T-helper 17 cell (primary cell): ENCODE measurements around the gene CLSTN2. TPM values are rescaled to one million over a fixed set of nuclear protein-coding genes. Genes with fewer than 3 reads are reported as not detected.

Experiments
- ATAC-seq: fragments of 150-1000 bp; cut with Tn5 transposase; 2 replicates; pipeline ENCODE4 v1.10.0; 2021; ENCODE audit warnings: mild to moderate bottlenecking, moderate library complexity
- DNase-seq, 3 donors: peaks; one replicate each; pipeline versions ENCODE4 v3.0.0 to v3.0.0-alpha.2; 2020 to 2021
- H3K9me3 ChIP-seq: one replicate; pipeline ENCODE4 v1.7.0; 2013; ENCODE audit warnings: low read length, mild to moderate bottlenecking; ENCODE audit not compliant: control insufficient read depth, poor library complexity, severe bottlenecking
- H3K27ac Mint-ChIP-seq: one replicate; pipeline ENCODE4 v1.8.0; 2022; ENCODE audit warnings: mild to moderate bottlenecking, moderate library complexity, mixed read lengths
- H3K27me3 Mint-ChIP-seq: one replicate; pipeline ENCODE4 v1.8.0; 2022; ENCODE audit warnings: mixed read lengths
- H3K36me3 Mint-ChIP-seq: one replicate; pipeline ENCODE4 v1.8.0; 2022; ENCODE audit warnings: low read depth, mixed read lengths
- H3K4me1 Mint-ChIP-seq: one replicate; pipeline ENCODE4 v1.8.0; 2022; ENCODE audit warnings: mild to moderate bottlenecking, mixed read lengths
- H3K4me3 Mint-ChIP-seq: one replicate; pipeline ENCODE4 v1.8.0; 2022; ENCODE audit warnings: mild to moderate bottlenecking, moderate library complexity, mixed read lengths
- total RNA-seq, 4 donors: library from RNA in 2 of 4; stranded (reverse) in 2 of 4; gene quantifications; one replicate each; pipeline ENCODE4 v1.2.3 and lab custom pipeline; 2022 to 2026

CLSTN2 gene
- total RNA-seq, result not detected
- total RNA-seq (lab: John Stamatoyannopoulos, UW), result 0.23 to 0.46 reads per million in 2 donors

DNA sequence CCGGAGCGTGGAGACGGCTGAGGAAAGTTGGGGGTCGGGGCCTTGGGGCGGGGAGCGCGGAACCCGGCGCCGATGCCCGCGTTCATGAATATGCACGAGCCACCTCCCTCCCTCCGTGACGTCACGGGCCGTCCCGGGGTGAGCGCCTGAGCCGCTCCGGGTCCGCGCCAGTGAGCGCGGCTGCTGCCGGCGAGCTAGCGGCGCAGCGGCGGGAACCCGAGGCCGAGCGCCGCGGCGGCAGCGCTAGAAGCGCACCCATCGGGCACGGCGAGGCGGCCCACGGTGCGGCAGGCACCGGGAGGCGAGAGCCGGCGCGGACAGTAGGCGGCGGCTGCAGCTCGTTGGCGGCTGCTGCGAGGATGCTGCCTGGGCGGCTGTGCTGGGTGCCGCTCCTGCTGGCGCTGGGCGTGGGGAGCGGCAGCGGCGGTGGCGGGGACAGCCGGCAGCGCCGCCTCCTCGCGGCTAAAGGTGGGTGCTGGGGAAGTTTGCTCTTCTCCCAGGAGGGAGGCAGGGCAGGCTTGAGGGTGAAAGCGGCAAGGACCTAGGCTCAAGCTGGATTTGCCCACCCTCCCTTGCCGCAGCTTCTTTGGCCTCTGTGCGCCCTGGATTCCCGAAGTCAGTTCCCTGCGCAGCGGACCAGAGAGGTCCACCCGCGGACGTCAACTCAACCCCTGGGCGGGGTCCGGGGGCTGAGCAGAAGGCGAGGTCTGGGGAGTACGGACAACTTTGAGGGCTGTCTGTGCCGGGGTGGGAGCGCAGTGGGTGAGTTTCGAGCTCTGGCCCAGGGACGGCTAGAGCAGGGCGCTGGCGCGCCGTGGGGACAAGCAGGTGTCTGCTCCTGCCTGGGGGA lies at the start of gene CLSTN2:
Gene CLSTN2 (plus strand): TSS at position 170 of the 850 bp plus-strand sequence.
- ATAC-seq, result no peak
- peaks cover 3% of the 10 kb centered on the region for H3K9me3 ChIP-seq
- peaks cover 4% of the 10 kb centered on the region for H3K36me3 Mint-ChIP-seq
- H3K27ac Mint-ChIP-seq, result no peak within 1 kb of the TSS
- no peak for DNase-seq
- H3K4me3 Mint-ChIP-seq, result peak within 1 kb of the TSS; percentile 67
- H3K27me3 Mint-ChIP-seq, result peaks cover 59% of the 10 kb centered on the region
- peaks cover 5% of the 10 kb centered on the region for H3K4me1 Mint-ChIP-seq

DNA sequence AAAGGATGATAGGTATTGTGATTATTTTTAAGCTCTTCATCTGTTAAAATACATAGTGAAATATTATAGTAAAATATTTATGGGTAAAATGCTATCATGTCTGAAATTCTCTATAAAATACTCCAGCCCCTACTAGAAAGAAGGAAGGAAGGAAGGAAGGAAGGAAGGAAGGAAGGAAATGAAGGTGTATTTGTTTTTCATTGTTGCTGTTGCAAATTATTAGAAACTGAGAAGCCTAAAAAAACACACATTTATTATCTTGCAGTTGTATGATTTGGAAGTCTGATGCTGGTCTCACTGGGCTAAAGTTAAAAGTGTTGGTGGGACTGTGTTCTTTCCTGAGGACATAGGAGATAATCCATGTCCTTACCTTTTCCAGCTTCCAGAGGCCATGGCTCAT lies 47.6 kb upstream of the CLSTN2 start:
- Mint-ChIP-seq H3K36me3 (no peaks in the 10 kb centered on the region), H3K4me1 (no peaks in the 10 kb centered on the region), H3K27ac (no peak overlapping the region), H3K27me3 (no peaks in the 10 kb centered on the region), H3K4me3 (no peak overlapping the region)
- ATAC-seq, result no peak
- no peaks in the 10 kb centered on the region for H3K9me3 ChIP-seq
- DNase-seq, result no peak

DNA sequence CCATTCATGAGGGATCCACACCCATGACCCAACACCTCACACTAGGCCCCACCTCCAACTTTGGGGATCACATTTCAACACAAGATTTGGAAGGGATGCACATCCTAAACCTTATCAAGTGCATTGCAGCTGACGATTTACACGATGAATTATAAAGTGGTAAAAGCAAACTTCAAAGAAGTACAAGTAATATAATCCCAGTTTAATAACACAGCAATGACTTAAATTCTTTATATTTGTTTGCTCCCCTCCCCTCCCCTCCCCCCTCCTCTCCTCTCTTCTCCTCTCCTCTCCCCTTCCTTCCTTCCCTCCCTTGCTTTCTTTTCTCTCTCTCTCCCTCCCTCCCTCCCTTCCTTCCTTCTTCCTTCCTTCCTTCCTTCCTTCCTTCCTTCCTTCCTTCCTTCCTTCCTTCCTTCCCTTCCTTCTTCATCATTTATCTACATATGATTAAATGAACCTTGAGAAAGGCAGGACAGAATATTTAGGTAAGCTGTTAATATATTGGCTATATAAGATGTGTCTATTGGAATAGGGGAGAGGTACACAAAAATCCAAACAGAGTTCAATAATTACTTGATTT lies 46.3 kb upstream of the CLSTN2 start:
- H3K9me3 ChIP-seq, result no peaks in the 10 kb centered on the region
- H3K27ac Mint-ChIP-seq, result no peak overlapping the region
- no peaks in the 10 kb centered on the region for H3K27me3 Mint-ChIP-seq
- no peaks in the 10 kb centered on the region for H3K4me1 Mint-ChIP-seq
- H3K4me3 Mint-ChIP-seq, result no peak overlapping the region
- DNase-seq (no peak), ATAC-seq (no peak)
- no peaks in the 10 kb centered on the region for H3K36me3 Mint-ChIP-seq

DNA sequence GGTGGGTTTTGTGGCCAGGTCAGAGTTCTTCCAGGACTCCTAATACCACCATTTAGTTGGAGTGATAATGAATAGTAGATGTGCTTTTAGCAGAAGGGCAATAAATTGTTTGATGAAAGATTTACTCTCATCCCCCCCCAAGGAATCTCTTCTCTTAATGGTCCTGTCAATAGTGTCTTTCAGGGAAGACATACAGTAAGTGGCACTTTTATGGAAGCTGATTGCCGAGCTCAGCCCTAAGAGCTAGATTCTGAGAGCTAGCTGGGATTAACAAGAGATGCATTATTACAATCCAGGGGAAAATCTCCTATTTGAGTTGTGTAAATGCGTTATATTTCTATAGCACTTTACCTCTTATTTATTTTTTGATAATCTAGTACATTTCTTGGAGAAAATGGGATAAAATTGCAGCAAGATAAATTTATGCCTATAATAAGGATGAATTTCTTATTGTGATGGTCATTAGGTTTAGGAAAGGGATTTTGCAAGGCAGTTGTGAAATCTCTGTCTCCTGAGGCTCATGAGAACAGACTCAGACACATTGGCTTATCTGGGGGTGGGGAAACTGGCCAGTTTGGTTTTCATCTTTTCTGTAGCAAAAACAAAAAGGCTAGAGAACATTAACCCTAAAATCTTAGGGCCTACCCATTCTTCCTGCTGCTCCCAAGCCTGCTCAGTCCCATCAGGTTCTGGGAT lies 41.6 kb upstream of the CLSTN2 start:
- H3K4me3 Mint-ChIP-seq, result no peak overlapping the region
- H3K9me3 ChIP-seq, result no peaks in the 10 kb centered on the region
- no peak for ATAC-seq
- no peaks in the 10 kb centered on the region for H3K4me1 Mint-ChIP-seq
- no peak for DNase-seq
- no peaks in the 10 kb centered on the region for H3K27me3 Mint-ChIP-seq
- no peaks in the 10 kb centered on the region for H3K36me3 Mint-ChIP-seq
- H3K27ac Mint-ChIP-seq, result no peak overlapping the region

DNA sequence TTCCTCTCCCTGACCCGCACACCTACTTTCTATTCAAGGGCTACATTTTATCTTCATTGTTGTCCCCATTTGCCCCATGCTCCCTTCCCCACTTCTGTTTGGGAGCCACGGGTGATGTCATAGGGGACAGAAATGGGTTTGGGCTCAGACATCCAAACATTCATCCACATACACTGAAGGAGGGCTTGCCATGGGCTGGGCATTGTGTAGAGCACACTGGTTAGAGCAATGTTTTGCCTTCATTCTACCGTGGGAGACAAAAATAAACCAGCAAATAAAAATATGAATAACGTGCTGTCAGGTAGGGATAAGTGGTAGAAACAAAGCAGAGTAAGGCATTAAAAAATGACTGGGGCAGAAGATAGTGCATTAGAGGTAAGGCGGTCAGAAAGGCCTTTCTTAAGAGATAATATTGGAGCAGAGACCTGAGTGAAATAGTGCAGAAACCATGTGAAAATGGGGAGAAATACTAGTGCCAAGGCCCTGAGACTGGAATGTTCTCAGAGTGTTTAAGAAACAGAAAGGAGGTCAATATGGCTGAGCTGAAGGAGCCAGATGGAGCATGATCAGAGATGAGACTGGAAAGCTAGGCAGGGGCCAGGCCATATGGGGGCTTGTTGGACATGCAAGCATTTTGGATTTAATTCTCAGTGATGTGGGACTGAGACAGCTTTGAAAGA lies 40.9 kb upstream of the CLSTN2 start:
- Mint-ChIP-seq H3K27me3 (no peaks in the 10 kb centered on the region), H3K36me3 (no peaks in the 10 kb centered on the region), H3K27ac (no peak overlapping the region), H3K4me1 (no peaks in the 10 kb centered on the region), H3K4me3 (no peak overlapping the region)
- DNase-seq (no peak), ATAC-seq (no peak)
- H3K9me3 ChIP-seq, result no peaks in the 10 kb centered on the region

DNA sequence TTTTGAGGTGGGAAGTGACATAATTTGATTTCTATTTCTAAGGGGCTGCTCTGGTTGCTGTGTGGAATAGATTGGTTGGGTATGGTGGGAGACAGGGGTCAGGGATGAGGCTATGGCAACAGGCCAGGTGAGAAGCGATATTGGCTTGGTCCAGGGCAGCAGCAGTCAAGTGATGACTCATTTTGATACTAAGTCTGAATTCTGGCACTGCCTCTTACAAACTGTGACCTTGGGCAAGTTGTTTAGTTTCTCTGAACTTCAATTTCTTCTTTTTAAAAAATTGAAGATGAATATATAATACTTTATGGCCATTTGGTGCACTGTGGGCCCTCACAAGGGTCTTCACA lies 40.4 kb upstream of the CLSTN2 start:
- Mint-ChIP-seq H3K36me3 (no peaks in the 10 kb centered on the region), H3K4me1 (no peaks in the 10 kb centered on the region), H3K27me3 (no peaks in the 10 kb centered on the region)

DNA sequence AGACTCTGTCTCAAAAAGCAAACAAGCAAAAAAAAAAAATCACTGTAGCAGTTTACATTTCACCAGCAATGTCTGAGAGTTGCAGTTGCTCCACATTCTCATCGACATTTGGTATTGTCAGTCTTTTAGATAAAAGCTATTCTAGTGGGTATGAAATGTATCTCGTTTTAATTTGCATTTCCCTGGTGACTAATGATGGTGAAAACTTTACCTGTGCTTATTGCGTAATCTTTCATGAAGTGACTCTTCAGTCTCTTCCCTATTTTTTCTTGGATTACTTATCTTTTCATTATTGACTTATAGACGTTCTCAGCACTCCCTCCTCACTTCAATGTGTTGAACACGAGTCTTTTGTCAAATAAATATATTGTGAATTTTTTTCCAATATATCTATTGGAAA lies 37.2 kb upstream of the CLSTN2 start:
- H3K27ac Mint-ChIP-seq, result no peak overlapping the region
- no peaks in the 10 kb centered on the region for H3K4me1 Mint-ChIP-seq
- no peaks in the 10 kb centered on the region for H3K36me3 Mint-ChIP-seq
- no peak for ATAC-seq
- no peak for DNase-seq
- H3K27me3 Mint-ChIP-seq, result no peaks in the 10 kb centered on the region
- no peaks in the 10 kb centered on the region for H3K9me3 ChIP-seq
- H3K4me3 Mint-ChIP-seq, result no peak overlapping the region

More for the DNA sequence above, 40.4 kb upstream of the CLSTN2 start:
- ATAC-seq, result no peak
- Mint-ChIP-seq H3K27ac (no peak overlapping the region), H3K4me3 (no peak overlapping the region)
- DNase-seq, result no peak
- H3K9me3 ChIP-seq, result no peaks in the 10 kb centered on the region

DNA sequence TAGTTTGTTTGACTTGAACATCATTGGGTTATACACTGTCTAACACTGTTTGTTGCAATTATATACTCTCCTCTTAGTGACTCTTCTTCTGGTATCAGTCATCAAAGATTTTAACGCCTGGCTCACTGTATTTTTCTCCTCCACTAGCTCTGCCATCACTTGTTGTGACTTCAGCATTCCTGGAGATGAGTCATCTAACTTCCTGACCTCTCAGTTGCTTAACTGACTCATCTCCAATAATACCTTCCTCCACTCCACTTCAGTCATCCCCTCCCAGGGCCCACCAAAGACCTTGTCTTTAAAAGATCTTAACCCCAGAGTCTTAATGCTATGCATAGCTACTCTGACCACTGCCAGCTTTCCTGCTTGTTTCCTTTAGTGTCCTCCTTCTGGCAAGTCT lies 28.6 kb upstream of the CLSTN2 start:
- Mint-ChIP-seq H3K4me1 (no peaks in the 10 kb centered on the region), H3K27ac (no peak overlapping the region), H3K27me3 (no peaks in the 10 kb centered on the region), H3K36me3 (no peaks in the 10 kb centered on the region), H3K4me3 (no peak overlapping the region)
- no peaks in the 10 kb centered on the region for H3K9me3 ChIP-seq
- no peak for ATAC-seq
- DNase-seq, result no peak

DNA sequence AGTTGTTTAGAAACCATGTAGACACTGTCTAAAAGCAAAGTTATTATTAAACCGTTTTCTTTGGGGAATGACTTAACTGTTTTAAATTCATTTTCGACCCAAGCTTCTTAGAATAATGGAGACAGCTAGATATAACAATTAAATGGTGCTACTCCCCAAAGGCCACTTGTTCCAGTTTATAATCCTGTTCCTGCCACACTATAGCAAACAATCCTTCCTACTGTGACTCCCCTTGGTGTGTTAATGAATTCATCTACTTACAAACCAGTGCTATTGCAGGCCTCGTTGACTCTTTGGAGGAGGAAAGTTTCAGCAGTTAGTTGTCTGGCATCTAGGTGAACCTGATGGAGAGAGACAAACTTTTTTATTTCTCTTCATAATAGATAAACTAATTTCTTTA lies 25.2 kb upstream of the CLSTN2 start:
- H3K9me3 ChIP-seq, result no peaks in the 10 kb centered on the region
- H3K36me3 Mint-ChIP-seq, result no peaks in the 10 kb centered on the region
- DNase-seq (no peak), ATAC-seq (no peak)
- H3K4me3 Mint-ChIP-seq, result no peak overlapping the region
- no peak overlapping the region for H3K27ac Mint-ChIP-seq
- H3K4me1 Mint-ChIP-seq, result no peaks in the 10 kb centered on the region
- no peaks in the 10 kb centered on the region for H3K27me3 Mint-ChIP-seq

DNA sequence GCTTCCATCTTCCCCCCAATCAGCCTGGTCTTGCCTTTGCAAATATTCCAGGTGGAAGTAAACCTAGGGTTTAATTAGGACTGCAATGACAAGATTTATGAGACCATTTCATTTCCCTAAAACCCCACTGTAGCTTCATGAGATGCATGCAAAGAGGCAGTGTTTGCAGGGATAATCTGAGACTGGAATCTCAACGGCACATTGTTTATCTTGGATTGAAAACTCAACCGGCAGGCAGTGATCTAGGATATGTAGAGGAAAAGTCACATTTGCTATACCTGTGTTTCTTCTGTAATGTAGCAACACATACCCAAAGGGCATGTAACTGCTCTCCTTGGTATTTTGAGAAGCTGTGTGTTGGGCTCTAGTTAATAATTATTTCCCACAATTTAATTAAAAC lies 18.7 kb upstream of the CLSTN2 start:
- ATAC-seq, result no peak

DNA sequence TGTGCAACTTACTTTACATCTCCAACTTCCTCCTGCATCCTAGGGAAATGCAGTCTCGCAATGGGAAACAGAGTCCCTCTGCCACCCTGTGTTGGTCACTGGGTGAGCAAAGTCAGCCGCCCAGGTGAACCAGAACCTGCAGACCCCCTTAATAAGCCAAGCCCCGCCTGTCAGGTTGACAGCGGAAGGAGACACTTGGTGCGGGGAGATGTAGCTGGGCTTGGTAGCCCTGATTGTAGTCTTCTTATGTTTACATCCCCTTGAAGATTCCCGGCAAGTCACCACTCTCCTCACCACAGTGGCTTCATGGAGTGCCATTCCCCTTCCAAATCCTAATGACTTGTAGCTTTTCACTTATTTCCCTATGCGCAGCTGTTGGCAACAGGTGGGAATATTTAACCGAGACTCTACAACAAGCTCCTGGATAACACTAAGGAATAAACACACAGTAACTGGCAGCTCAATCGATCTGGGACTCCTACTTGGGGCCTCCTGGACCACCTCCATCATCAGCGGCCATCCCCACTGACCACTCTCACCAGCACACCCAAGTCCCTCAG lies 17.7 kb upstream of the CLSTN2 start:
- ATAC-seq, result no peak
- no peaks in the 10 kb centered on the region for H3K27me3 Mint-ChIP-seq

More for the DNA sequence above, 18.7 kb upstream of the CLSTN2 start:
- Mint-ChIP-seq H3K27me3 (no peaks in the 10 kb centered on the region), H3K4me3 (no peak overlapping the region), H3K36me3 (no peaks in the 10 kb centered on the region), H3K27ac (no peak overlapping the region), H3K4me1 (no peaks in the 10 kb centered on the region)
- no peak for DNase-seq
- no peaks in the 10 kb centered on the region for H3K9me3 ChIP-seq

DNA sequence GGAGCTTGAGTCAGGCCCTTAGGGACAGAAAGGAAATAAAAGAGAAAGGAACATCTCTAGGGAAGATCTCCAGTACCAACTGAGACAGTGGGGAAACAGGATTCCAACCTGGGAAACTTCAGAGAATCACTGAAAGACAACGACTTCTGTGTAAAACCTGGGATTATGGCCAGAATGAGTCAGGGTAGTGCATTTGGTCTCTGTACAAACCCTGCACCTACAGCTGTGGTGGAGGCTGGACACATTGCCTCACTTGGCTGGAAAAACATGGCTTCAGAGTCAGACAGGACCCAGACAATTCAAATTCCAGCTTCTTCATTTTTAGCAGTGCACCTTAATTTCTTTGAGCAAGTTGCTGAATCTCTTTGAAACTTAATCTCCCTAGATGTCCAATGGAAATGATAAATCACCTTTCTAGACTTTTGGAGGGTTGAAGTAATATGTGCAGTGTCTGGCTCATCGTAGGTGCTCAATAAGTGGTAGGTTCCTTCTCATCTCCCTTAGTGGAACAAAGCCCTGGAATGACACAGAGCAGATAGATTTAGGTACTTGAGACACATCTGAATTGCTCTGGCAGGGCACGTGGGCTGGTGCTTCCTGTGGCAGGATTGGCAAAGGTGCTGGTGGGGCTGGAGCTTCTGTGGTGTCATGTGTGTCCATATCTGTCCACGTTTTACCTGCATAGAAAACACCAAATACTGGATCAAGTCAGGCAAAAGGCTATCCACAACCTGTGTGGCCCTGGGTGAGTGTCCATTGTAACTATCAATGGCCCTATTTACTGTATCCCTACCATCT lies 6.1 kb upstream of the CLSTN2 start:
- Mint-ChIP-seq H3K27ac (no peak overlapping the region), H3K4me3 (no peak overlapping the region), H3K36me3 (no peaks in the 10 kb centered on the region)

More for the DNA sequence above, 17.7 kb upstream of the CLSTN2 start:
- Mint-ChIP-seq H3K27ac (no peak overlapping the region), H3K4me3 (no peak overlapping the region), H3K36me3 (no peaks in the 10 kb centered on the region), H3K4me1 (no peaks in the 10 kb centered on the region)
- no peak for DNase-seq
- no peaks in the 10 kb centered on the region for H3K9me3 ChIP-seq

More for the DNA sequence above, 6.1 kb upstream of the CLSTN2 start:
- no peak for DNase-seq
- peaks cover 27% of the 10 kb centered on the region for H3K27me3 Mint-ChIP-seq
- no peak for ATAC-seq
- H3K9me3 ChIP-seq, result peaks cover 3% of the 10 kb centered on the region
- H3K4me1 Mint-ChIP-seq, result no peaks in the 10 kb centered on the region
